SK-N-MC (cell line): ENCODE data around the gene MAPRE3.

Experiments used
- EZH2 ChIP-seq: fragments of 200-600 bp; sonication (generic); IDR thresholded peaks from one replicate; pipeline ENCODE4 v1.6.1; 2017; ENCODE audit warnings: antibody characterized with exemption
- POLR2AphosphoS5 ChIP-seq: IDR thresholded peaks from 2 replicates; pipeline ENCODE4 v1.6.1; 2012; ENCODE audit warnings: mild to moderate bottlenecking, low read depth, low read length, borderline replicate concordance

- TF ChIP-seq EZH2 (no peak), POLR2AphosphoS5 (no peak)
Measured at GRCh38 chr2:27009716-27010115, 39.3 kb downstream of the MAPRE3 start.
